GM19193 (cell line): ENCODE measurements around the gene MED26.

Experiments
- POLR2A ChIP-seq: IDR thresholded peaks from 4 replicates; pipeline ENCODE4 v1.6.1; 2011; ENCODE audit not compliant: insufficient read depth, insufficient read length; ENCODE audit errors: extremely low read depth

MED26 gene

GRCh38 chr19:16576690-16577530, 51.1 kb downstream of the MED26 start:
- no peak for TF ChIP-seq POLR2A

GRCh38 chr19:16575861-16576689, 51.9 kb downstream of the MED26 start:
- no peak for TF ChIP-seq POLR2A

- no peak for TF ChIP-seq POLR2A
Measured at GRCh38 chr19:16575282-16575681, 52.7 kb downstream of the MED26 start.

GRCh38 chr19:16573925-16574324, 54.1 kb downstream of the MED26 start:
- no peak for TF ChIP-seq POLR2A

GRCh38 chr19:16573296-16573695, 54.7 kb downstream of the MED26 start:
- TF ChIP-seq POLR2A, result no peak

GRCh38 chr19:16572332-16573211, 55.4 kb downstream of the MED26 start, which contains the start of gene SLC35E1:
Gene SLC35E1 (minus strand): TSS chr19:16572415. CDS start chr19:16572364, 51 bp downstream.
- TF ChIP-seq POLR2A, result peak; percentile 86

- no peak for TF ChIP-seq POLR2A
Measured at GRCh38 chr19:16571822-16572331, 56.1 kb downstream of the MED26 start.

GRCh38 chr19:16571283-16571682, 56.7 kb downstream of the MED26 start:
- TF ChIP-seq POLR2A, result no peak

GRCh38 chr19:16569609-16570320, 58.2 kb downstream of the MED26 start:
- TF ChIP-seq POLR2A, result no peak

GRCh38 chr19:16566702-16567101, 61.3 kb downstream of the MED26 start:
- TF ChIP-seq POLR2A, result no peak

GRCh38 chr19:16566161-16566560, 61.8 kb downstream of the MED26 start:
- no peak for TF ChIP-seq POLR2A

- no peak for TF ChIP-seq POLR2A
Measured at GRCh38 chr19:16564842-16565241, 63.2 kb downstream of the MED26 start.

- no peak for TF ChIP-seq POLR2A
Measured at GRCh38 chr19:16562608-16563025, 65.4 kb downstream of the MED26 start.

GRCh38 chr19:16561382-16561781, 66.6 kb downstream of the MED26 start:
- no peak for TF ChIP-seq POLR2A
